GM19025 (cell line): ENCODE data around the gene SPATS2.

Experiments
- ATAC-seq: cut with Tn5 transposase; IDR thresholded peaks from one replicate; pipeline ENCODE4 v1.9.1; 2021; ENCODE audit warnings: mild to moderate bottlenecking, low read depth, moderate library complexity; ENCODE audit not compliant: unreplicated experiment

Gene SPATS2

GRCh38 chr12:49458816-49459215, 91.6 kb downstream of the SPATS2 start:
- ATAC-seq = no peak

GRCh38 chr12:49461221-49461620, 94.0 kb downstream of the SPATS2 start:
- no peak for ATAC-seq

DNA sequence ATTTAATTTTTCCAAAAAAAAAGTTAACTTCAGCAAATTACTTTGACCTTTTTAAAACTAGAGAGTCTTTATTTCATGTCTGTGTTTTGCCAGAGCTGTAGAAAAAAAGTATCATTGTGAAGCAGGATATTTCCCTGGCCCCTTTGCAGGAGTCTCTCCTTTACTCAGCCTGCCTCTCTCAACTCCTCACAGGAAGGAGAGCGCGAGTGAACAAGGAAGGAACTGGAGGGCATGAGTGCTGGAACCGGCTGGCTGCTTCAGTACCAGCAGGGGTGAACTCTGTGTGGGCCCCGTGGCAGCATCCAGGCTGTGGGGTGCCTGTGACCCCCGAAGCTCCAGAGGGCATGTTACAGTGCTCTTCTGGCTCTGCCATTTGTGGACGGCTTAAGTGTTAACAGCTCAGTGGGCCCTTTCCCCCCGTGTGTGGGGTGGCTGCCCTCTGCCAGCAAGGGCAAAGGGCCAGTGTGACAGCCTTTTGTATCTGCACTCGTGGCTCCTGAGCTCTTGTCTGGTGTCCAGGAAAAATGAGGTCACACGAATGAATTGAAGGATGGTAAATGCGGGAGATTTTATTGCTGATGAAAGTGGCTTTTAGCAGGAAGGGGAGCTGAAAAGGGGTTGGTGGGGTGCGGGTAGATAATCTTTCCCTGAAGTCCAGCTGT, 95.0 kb downstream of the SPATS2 start:
- no peak for ATAC-seq

GRCh38 chr12:49465132-49465531, 97.9 kb downstream of the SPATS2 start:
- ATAC-seq = no peak

DNA sequence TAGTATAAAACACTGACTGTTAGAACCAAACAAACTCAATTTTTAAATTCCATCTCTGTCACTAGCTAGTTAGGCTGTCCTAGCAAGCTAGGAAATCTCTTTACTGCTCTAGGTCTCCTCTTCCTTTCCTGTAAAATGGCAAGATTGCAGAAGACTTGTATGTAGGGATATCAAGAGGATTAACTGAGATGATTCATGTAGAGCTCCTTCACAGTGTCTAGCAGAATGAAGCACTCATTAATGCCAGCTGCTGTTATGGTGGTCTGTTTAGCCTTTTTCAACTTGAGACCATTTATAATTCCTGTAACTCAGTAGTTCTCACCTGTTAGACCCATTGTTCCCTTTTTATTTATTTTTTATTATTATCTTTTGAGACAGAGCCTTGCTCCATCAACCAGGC, 103.7 kb downstream of the SPATS2 start:
- ATAC-seq = no peak

- no peak for ATAC-seq
Measured at GRCh38 chr12:49471557-49471956, 104.3 kb downstream of the SPATS2 start.

DNA sequence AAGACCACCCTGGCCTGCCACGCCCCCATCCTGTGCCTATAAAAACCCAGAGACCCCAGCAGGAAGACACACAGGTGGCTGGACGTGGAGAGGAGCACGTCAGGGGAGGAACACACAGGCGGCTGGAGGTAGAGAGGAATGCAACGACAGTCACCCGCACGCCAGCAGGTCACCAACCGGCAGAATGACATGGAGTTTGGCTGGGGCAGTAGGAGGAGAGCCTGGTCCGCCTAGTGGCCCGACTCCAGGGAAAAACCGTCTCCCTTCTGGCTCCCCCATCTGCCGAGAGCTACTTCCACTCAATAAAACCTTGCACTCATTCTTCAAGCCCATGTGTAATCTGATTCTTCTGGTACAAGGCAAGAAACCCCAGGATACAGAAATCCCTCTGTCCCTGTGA, 108.8 kb downstream of the SPATS2 start:
- no peak for ATAC-seq

GRCh38 chr12:49478949-49479664, 111.8 kb downstream of the SPATS2 start:
- no peak for ATAC-seq

DNA sequence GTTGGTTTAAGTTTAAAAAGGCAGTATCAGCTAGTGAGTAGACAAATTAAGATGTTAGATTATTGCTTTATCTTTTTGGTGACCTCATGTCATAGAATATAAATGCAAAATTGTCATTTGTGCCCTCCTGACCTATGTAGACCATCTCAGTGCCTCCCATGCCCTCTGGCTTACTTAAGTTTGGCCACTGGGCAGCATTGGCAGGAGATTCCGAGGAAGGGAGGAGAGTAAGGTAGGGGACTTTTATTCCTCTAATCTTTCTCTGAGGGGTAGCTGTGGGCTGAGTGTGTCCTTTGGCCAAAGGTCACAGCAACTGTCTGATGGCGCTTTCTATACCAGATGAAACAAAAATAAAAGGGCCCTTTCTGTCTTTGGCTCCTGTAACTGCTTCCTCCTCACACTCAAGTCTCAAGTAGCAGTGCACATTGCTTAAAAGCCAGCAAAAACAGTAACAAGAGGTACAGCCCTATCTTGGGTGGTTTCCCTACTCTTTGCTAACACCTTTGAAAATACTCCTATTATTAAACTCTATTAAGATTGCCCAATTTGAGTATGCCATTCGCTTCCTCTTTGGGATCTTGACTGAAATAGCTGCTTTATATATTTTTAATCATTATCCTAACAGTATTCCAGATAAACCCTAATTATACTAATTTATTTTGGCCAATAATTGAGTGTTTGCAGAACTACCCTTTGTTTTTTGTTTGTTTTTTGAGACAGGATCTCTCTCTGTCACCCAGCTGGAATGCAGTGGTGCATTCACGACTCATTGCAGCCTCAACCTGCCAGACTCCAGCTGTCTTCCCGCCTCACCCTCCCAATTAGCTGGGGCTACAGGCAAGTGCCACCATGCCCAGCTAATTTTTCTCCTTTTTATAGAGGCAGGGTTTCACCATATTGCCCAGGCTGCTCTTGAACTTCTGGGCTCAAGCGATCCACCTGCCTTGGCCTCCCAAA, 115.1 kb downstream of the SPATS2 start:
- no peak for ATAC-seq

DNA sequence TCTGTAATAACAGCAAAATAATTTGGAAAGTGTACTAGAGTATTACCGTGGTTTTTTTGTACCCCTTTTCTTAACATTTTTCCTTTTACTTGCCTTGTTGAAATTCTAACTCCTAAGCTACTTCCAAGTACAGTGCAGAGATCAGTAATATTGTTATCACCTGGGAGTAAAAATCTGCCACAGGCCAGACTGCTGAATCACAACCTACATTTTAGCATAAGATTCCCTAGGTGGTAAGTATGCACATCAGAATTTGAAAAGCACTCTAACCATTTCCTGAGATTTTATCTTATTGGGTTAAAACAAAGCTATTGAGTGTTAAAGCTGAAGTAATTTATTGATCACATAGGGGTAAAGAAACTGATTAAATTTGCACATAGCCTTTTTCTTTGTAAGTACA, 116.4 kb downstream of the SPATS2 start:
- no peak for ATAC-seq

- ATAC-seq = no peak
Measured at GRCh38 chr12:49487605-49488004, 120.3 kb downstream of the SPATS2 start.

DNA sequence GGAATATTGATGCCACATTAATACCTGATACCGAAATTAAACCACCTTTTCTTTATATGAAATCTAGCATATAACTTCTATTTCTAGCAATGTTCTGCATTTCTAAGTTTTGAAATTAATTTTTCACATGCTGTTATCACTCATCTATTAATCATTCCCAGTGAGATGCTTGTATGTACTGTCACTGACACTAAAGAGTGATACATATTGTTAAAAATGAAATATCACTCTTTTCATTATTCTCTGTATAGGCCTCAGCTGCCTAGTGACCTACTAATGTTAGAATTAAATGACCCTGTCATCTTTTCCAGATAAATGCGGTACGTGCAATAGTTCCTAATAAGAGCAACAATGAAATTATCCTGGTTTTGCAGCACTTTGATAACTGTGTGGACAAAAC, 121.9 kb downstream of the SPATS2 start:
- no peak for ATAC-seq

DNA sequence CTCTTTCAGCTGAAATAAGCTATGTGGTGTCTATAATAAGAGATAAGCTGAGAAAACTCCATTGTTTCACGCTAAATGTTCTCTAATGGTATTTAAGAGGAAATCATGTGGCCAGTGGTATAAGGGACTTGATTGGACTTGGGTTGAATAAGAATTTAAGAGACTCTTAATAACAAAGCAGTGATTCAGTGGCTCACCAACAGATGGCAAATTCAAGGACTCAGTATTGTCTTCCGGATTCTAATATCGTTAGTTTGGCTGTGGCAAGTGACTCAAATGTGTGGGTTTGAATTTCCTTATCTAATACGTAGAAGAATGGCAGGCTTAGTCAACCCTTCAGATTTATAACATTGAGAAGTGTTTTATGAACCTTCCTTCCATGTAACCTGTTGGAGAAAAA, 122.5 kb downstream of the SPATS2 start:
- no peak for ATAC-seq

DNA sequence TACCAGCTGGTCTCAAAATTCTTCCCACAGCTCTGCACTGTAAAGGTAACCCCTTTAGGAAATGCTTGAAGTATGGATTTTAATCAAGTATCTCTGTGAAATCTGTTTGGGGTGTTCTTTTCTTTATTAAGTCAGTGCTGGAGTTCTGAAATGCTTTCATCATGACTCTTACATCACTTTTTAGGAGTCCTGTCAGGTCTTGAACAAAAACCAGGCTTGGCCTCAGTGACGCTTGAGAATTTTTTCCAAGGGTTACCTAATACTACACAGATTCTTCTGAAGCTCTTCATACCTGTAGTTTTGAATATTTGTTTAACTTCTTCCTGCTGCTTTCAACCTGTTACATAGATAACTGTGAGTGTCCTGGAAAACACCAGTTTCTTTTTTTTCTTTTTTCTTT, 124.6 kb downstream of the SPATS2 start:
- no peak for ATAC-seq

DNA sequence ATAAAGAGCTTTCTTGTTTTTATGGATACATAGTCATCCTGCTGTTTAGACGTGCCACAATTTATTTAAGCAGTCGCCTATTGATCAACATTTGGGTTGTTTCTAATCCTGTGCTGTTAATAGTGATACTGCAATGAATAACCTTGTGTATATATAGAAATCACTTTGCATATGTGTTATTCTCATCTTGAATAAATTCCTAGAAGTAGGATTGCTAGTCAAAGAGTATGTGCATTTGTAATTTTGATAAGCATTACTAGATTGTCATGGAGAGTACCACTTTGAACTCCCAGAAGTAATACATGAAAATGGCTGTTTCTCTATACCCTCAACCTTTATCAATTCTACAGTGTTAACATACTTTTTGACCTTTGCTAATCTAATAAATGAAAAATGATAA, 126.6 kb downstream of the SPATS2 start:
- no peak for ATAC-seq

DNA sequence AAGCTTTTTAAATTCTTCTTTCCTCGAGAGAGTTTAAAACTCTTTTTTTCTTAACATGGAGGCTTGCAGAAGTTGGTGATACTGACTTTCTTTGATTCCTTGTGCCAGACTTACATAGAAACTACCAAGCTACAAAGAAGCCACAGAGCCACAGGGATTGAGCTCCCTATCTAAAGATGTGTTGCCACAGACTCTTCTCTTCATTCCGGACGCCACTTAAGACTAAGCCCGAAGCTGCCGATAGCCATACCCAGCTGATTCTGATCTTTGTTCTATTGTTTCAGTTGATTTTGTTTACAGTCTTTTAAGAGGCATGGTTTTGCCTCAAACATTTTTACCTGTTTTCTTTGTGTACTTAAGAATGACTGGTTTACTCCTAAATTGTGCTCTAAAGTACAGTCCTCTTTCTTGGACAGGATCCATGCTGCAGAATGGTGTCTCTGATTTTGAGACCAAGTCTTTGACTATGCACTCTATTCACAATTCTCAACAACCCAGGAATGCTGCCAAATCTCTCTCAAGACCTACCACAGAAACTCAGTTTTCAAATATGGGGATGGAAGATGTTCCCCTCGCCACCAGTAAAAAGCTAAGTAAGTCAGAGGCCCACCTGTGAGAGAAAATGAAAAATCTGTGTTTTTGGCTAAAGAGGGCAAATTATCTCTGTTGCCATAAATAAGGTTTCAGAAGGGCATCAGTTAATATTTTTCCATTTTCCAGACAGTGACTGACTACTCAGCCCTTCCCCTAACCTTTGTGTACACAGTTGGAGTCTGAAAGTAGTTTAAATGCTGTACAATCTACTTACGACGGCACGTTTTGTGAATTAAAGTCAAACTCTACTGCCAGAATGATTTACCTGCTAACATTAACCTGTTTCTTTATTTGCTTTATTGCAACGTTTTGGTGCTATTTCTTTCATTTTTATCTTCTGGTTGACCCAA, 129.4 kb downstream of the SPATS2 start:
- no peak for ATAC-seq

DNA sequence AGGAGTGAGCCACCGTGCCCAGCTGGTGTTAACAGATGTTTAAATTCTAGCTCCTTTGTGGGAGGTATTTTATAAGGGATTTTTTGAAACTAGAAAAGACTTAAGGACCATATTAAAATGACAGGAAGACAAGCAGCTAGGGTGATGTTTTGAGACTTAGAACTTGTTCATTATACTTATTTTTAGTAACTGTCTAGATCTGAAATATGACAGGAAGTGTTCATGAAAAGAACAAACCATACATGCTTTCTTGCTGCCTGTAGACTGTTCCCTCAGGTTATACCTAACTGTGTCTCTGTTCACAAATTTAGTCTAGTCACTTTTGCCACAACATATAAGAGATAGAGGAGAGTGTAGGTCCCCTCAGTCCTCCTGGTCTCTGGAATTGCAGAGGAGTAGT, 134.6 kb downstream of the SPATS2 start:
- no peak for ATAC-seq

GRCh38 chr12:49502590-49502989, 135.3 kb downstream of the SPATS2 start:
- no peak for ATAC-seq

DNA sequence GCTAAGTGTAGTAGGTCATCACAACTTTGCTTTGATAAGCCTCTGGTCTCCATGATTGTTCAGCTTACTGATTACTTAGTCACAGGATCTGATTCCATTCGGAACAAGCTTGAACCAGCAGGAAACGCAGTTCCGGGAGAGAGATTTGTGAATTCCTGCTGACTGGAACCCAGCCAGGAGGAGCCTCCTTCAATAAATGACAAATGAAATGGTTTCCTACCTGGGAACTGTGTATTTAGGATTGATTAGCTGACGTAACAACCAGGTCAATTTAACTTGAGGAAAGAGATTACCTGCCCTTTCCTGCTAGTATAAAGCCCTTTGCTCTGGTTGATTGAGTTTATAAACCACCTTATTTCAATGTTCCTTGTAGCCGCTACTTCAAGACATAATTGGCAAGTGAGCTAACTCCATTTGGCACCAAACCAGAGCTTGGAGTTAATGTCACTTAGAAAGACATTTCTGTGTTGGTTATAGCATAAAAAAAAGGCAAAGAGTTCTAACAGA, 136.5 kb downstream of the SPATS2 start:
- ATAC-seq = no peak

- no peak for ATAC-seq
Measured at GRCh38 chr12:49505672-49506071, 138.4 kb downstream of the SPATS2 start.
